ENCODE results near the gene ADARB1.

- TF ChIP-seq CTCF (conservative IDR thresholded peaks at IDR 0.05; ENCODE audit: low read length) (no peak), EZH2phosphoT487 (IDR thresholded peaks at IDR 0.05; ENCODE audit: borderline replicate concordance, low read depth, low read length) (no peak)
Measured at GRCh38 chr21:45085700-45086099, 11.3 kb downstream of the ADARB1 start.

All from OCI-LY7 (cell line).